Ovary (tissue), 9 donors: ENCODE measurements around the gene SLC12A3. TPM values are rescaled to one million over a fixed set of nuclear protein-coding genes. Genes with fewer than 3 reads are reported as not detected.

Source experiments
- DNase-seq, 5 donors: peaks; one replicate each; pipeline ENCODE4 v3.0.0-alpha.2; 2019 to 2020
- H3K27ac ChIP-seq, 2 donors: fragments of 200-600 bp; one replicate each; pipeline versions ENCODE4 v1.5.1 to v1.8.0; 2019 to 2022
- H3K27me3 ChIP-seq: fragments of 200-600 bp; one replicate; pipeline ENCODE4 v1.8.0; 2022
- H3K36me3 ChIP-seq: fragments of 200-600 bp; sonication (generic); one replicate; pipeline ENCODE4 v1.5.1; 2019
- H3K4me1 ChIP-seq: one replicate; pipeline ENCODE4 v1.8.1; 2013; ENCODE audit warnings: mild to moderate bottlenecking, moderate library complexity; ENCODE audit not compliant: insufficient read depth
- H3K4me3 ChIP-seq: fragments of 200-600 bp; sonication (generic); one replicate; pipeline ENCODE4 v1.5.1; 2017
- H3K9me3 ChIP-seq, 2 donors: fragments of 200-600 bp in 1 of 2; sonication (generic) in 1 of 2; one replicate each; pipeline versions ENCODE4 v1.5.1 to v1.8.1; 2013 to 2019; ENCODE audit warnings: mild to moderate bottlenecking in 1 of 2, moderate library complexity in 1 of 2
- EP300 ChIP-seq: sonication (generic); formaldehyde crosslinking; IDR thresholded peaks from one replicate; pipeline ENCODE4 v1.6.1; 2017; ENCODE audit warnings: antibody characterized with exemption
- POLR2A ChIP-seq: fragments of 450-650 bp; IDR thresholded peaks from one replicate; pipeline ENCODE4 v1.6.1; 2017; ENCODE audit warnings: antibody characterized with exemption, mild to moderate bottlenecking, moderate library complexity
- WGBS, 3 donors: extraction: QIAGEN DNeasy Blood & Tissue Kit in 1 of 3; methylation state at CpG; one replicate each; pipeline versions ENCODE4 v1.1.5 to v1.1.7; 2013 to 2017; 5-methylcytosine and 5-hydroxymethylcytosine counted together
- intact Hi-C, 4 donors: fragments of 100-400 bp; cut with DNase I; formaldehyde crosslinking; loops; one replicate each; pipeline versions ENCODE4 v1.11.0 to v1.15.1; 2022 to 2023
- polyA plus RNA-seq, 2 donors: library from polyadenylated mRNA; stranded (reverse); fragments of 200-250 nt in 1 of 2; fragments of 350-450 nt in 1 of 2; fragmentation: Illumina TruSeq in 1 of 2; extraction: RNeasy Lipid Tissue Mini Kit (QIAGEN cat#74804) in 1 of 2; gene quantifications; one replicate each; pipeline ENCODE4 v1.2.3, GENCODE V29; 2013 to 2014
- total RNA-seq, 7 donors: library from RNA; depleted of rRNA in 2 of 7; stranded (reverse); fragments of >200 nt in 2 of 7; fragmentation: NEBNext Ultra II Directional in 3 of 7; extraction: Animal tissue kit (Norgen Biotek cat#: 25700) in 3 of 7; gene quantifications; one replicate each; pipeline versions ENCODE4 v1.1.0 to v1.2.4, GENCODE V29; 2016 to 2023
- TF ChIP-seq, protein P1 (sequence below), 3 donors: fragments of 450-650 bp in 2 of 3; fragments of 200-600 bp in 1 of 3; IDR thresholded peaks; one replicate each; pipeline versions ENCODE4 v1.5.1 to v1.8.0; 2016 to 2022; ENCODE audit warnings: antibody characterized with exemption in 3 of 3, mild to moderate bottlenecking in 1 of 3
- donor health status: DM: no; HTN: no; CAD: no; lungs with moderate emphysema.
- donor health status: DM: no; HTN: no; CAD: no.
- donor health status: Bipolar disorder and iron deficiency.
- donor health status: DM: yes; HTN: yes; CAD: no.
- donor health status: DM: no; HTN: no; CAD: no.
- donor health status: DM: yes; HTN: yes; CAD: no.

SLC12A3 gene
- total and polyA plus RNA-seq, 9 donors = 0.04 to 0.37 TPM; not detected in 7

- 56 to 61% (median 57%) methylated on average over 4 of the region's 4 CpGs for WGBS, 3 donors
- DNase-seq = no peak
- Histone ChIP-seq H3K9me3 (no peaks in the 10 kb centered on the region), H3K36me3 (no peaks in the 10 kb centered on the region), H3K4me3 (no peak overlapping the region), H3K27me3 (no peaks in the 10 kb centered on the region), H3K27ac (no peak overlapping the region), H3K4me1 (peaks cover 8% of the 10 kb centered on the region)
- no peak for TF ChIP-seq POLR2A
- no peak for TF ChIP-seq EP300
- TF ChIP-seq, protein P1, sequence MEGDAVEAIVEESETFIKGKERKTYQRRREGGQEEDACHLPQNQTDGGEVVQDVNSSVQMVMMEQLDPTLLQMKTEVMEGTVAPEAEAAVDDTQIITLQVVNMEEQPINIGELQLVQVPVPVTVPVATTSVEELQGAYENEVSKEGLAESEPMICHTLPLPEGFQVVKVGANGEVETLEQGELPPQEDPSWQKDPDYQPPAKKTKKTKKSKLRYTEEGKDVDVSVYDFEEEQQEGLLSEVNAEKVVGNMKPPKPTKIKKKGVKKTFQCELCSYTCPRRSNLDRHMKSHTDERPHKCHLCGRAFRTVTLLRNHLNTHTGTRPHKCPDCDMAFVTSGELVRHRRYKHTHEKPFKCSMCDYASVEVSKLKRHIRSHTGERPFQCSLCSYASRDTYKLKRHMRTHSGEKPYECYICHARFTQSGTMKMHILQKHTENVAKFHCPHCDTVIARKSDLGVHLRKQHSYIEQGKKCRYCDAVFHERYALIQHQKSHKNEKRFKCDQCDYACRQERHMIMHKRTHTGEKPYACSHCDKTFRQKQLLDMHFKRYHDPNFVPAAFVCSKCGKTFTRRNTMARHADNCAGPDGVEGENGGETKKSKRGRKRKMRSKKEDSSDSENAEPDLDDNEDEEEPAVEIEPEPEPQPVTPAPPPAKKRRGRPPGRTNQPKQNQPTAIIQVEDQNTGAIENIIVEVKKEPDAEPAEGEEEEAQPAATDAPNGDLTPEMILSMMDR (IDR thresholded peaks at IDR 0.05) = no peak
- intact Hi-C loops = no loop called here
These were observed 91.7 kb downstream of the SLC12A3 start for GRCh38 chr16:56956756-56957155.

- intact Hi-C loops = no loop called here
- DNase-seq = peak in 1 of 5 donors; percentile 34
- Histone ChIP-seq H3K27me3 (no peaks in the 10 kb centered on the region), H3K4me1 (peaks cover 14% of the 10 kb centered on the region), H3K36me3 (no peaks in the 10 kb centered on the region), H3K9me3 (no peaks in the 10 kb centered on the region), H3K27ac (no peak overlapping the region), H3K4me3 (no peak overlapping the region)
- 50 to 62% (median 52%) methylated on average over 12 to 13 of the region's 13 CpGs for WGBS, 3 donors
- TF ChIP-seq EP300 = no peak
- no peak for TF ChIP-seq POLR2A
- TF ChIP-seq, protein P1 (IDR thresholded peaks at IDR 0.05) = no peak
These were observed 95.8 kb downstream of the SLC12A3 start for GRCh38 chr16:56960681-56961281.

DNA sequence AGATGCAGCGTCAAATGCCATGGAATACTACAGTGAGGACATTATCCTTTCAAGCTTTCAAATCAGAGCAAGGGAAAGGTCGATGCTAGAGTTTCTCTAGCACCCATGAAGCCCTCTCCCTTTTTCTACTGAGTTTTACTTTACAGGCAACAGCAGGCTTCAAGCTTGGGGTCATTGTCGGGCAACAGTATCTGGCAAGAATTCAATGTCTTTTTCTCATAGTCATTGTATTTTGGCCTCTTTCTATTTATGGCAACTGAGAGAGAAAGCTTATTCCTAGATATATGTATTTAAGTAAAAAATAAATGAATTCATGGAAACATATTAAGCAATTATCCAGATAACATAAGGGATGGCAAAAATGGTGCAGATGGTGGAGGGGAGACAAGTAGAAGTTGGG is 96.4 kb downstream of the SLC12A3 start:
- TF ChIP-seq, protein P1 (IDR thresholded peaks at IDR 0.05) = no peak
- TF ChIP-seq EP300 (no peak), POLR2A (no peak)
- H3K9me3 ChIP-seq = no peaks in the 10 kb centered on the region
- no peak overlapping the region for H3K4me3 ChIP-seq
- 20 to 39% (median 26%) methylated on average over 3 of the region's 3 CpGs for WGBS, 3 donors
- H3K27ac ChIP-seq = peak overlapping the region in 1 of 2 donors; percentile 49
- no peaks in the 10 kb centered on the region for H3K36me3 ChIP-seq
- no peak for DNase-seq
- intact Hi-C loops = no loop called here
- peaks cover 14% of the 10 kb centered on the region for H3K4me1 ChIP-seq
- H3K27me3 ChIP-seq = no peaks in the 10 kb centered on the region

GRCh38 chr16:56961851-56962281 is 96.9 kb downstream of the SLC12A3 start, which contains the start of gene CETP:
Gene CETP (plus strand): TSS chr16:56961950. CDS start chr16:56961980, 30 bp downstream.
- TF ChIP-seq, protein P1 (IDR thresholded peaks at IDR 0.05) = no peak
- no peak for TF ChIP-seq EP300
- no peak for TF ChIP-seq POLR2A
- H3K4me3 ChIP-seq = no peak within 1 kb of the TSS
- H3K27me3 ChIP-seq = no peaks in the 10 kb centered on the region
- no peaks in the 10 kb centered on the region for H3K36me3 ChIP-seq
- peaks cover 14% of the 10 kb centered on the region for H3K4me1 ChIP-seq
- WGBS, 3 donors = 64 to 80% (median 71%) methylated on average over 8 to 12 of the region's 12 CpGs
- peak in 1 of 5 donors; percentile 49 for DNase-seq
- peak within 1 kb of the TSS in 1 of 2 donors; percentile 49 for H3K27ac ChIP-seq
- intact Hi-C loops = no loop called here
- no peaks in the 10 kb centered on the region for H3K9me3 ChIP-seq
